ENCODE data around the gene DDIT3.
"Not testable (repeated sequence)": the region's sequence is repeated elsewhere in the genome, so short reads cannot be mapped to it uniquely, and the experiment has no call there.

Gene DDIT3

GRCh38 chr12:57514246-57514645 is 6.1 kb downstream of the DDIT3 start:
- in situ Hi-C loops (cut with HindIII; ENCODE audit: low sequenced_read_pairs) = not testable (repeated sequence)

GRCh38 chr12:57513677-57514076 is 6.6 kb downstream of the DDIT3 start:
- in situ Hi-C loops (cut with HindIII; ENCODE audit: low sequenced_read_pairs) = not testable (repeated sequence)

- in situ Hi-C loops (cut with HindIII; ENCODE audit: low sequenced_read_pairs) = no loop called here
These were observed 7.0 kb downstream of the DDIT3 start for GRCh38 chr12:57513266-57513665.

- in situ Hi-C loops (cut with HindIII; ENCODE audit: low sequenced_read_pairs) = no loop called here
These were observed 7.6 kb downstream of the DDIT3 start for GRCh38 chr12:57512665-57513064.

GRCh38 chr12:57511588-57512325 is 8.6 kb downstream of the DDIT3 start:
- in situ Hi-C loops (cut with HindIII; ENCODE audit: low sequenced_read_pairs) = no loop called here

- in situ Hi-C loops (cut with HindIII; ENCODE audit: low sequenced_read_pairs) = no loop called here
These were observed 9.2 kb downstream of the DDIT3 start for GRCh38 chr12:57511161-57511560.

- in situ Hi-C loops (cut with HindIII; ENCODE audit: low sequenced_read_pairs) = not testable (repeated sequence)
These were observed 12.5 kb downstream of the DDIT3 start for GRCh38 chr12:57507796-57508195.

- in situ Hi-C loops (cut with HindIII; ENCODE audit: low sequenced_read_pairs) = not testable (repeated sequence)
These were observed 13.8 kb downstream of the DDIT3 start for GRCh38 chr12:57506541-57506940.

GRCh38 chr12:57502311-57502969 is 17.9 kb downstream of the DDIT3 start:
- in situ Hi-C loops (cut with HindIII; ENCODE audit: low sequenced_read_pairs) = not testable (repeated sequence)

- in situ Hi-C loops (cut with HindIII; ENCODE audit: low sequenced_read_pairs) = no loop called here
These were observed 20.1 kb downstream of the DDIT3 start for GRCh38 chr12:57500213-57500612.

GRCh38 chr12:57498571-57498970 is 21.7 kb downstream of the DDIT3 start:
- in situ Hi-C loops (cut with HindIII; ENCODE audit: low sequenced_read_pairs) = no loop called here

- in situ Hi-C loops (cut with HindIII; ENCODE audit: low sequenced_read_pairs) = no loop called here
These were observed 22.2 kb downstream of the DDIT3 start for GRCh38 chr12:57498132-57498502.

- in situ Hi-C loops (cut with HindIII; ENCODE audit: low sequenced_read_pairs) = no loop called here
These were observed 22.8 kb downstream of the DDIT3 start for GRCh38 chr12:57497223-57498131.

- in situ Hi-C loops (cut with HindIII; ENCODE audit: low sequenced_read_pairs) = no loop called here
These were observed 23.5 kb downstream of the DDIT3 start for GRCh38 chr12:57496822-57497221.

GRCh38 chr12:57495051-57495701 is 25.1 kb downstream of the DDIT3 start:
- in situ Hi-C loops (cut with HindIII; ENCODE audit: low sequenced_read_pairs) = not testable (repeated sequence)

GRCh38 chr12:57491393-57492280 is 28.7 kb downstream of the DDIT3 start:
- in situ Hi-C loops (cut with HindIII; ENCODE audit: low sequenced_read_pairs) = no loop called here

GRCh38 chr12:57490126-57490525 is 30.2 kb downstream of the DDIT3 start:
- in situ Hi-C loops (cut with HindIII; ENCODE audit: low sequenced_read_pairs) = no loop called here

- in situ Hi-C loops (cut with HindIII; ENCODE audit: low sequenced_read_pairs) = no loop called here
These were observed 31.1 kb downstream of the DDIT3 start for GRCh38 chr12:57489157-57489641.

- in situ Hi-C loops (cut with HindIII; ENCODE audit: low sequenced_read_pairs) = no loop called here
These were observed 31.7 kb downstream of the DDIT3 start for GRCh38 chr12:57488402-57489156.

Measured in DLD1 (cell line).